Activated CD4-positive, alpha-beta T cell treated with anti-CD3 and anti-CD28 coated beads, Interleukin-2, amount 50 U/mL, for 1 hour (primary cell): ENCODE measurements around the gene RGS7.
"Not testable (repeated sequence)": the region's sequence is repeated elsewhere in the genome, so short reads cannot be mapped to it uniquely, and the experiment has no call there.

ENCODE experiments used
- DNase-seq: peaks from one replicate; pipeline ENCODE4 v3.0.0-alpha.2; 2020

Gene RGS7

GRCh38 chr1:240888039-240888786 is 468.8 kb downstream of the RGS7 start:
- no peak for DNase-seq

- no peak for DNase-seq
Observed at GRCh38 chr1:240883490-240883889, 473.5 kb downstream of the RGS7 start.

- DNase-seq: not testable (repeated sequence)
Observed at GRCh38 chr1:240882656-240883308, 474.2 kb downstream of the RGS7 start.

- no peak for DNase-seq
Observed at GRCh38 chr1:240878631-240879030, 478.4 kb downstream of the RGS7 start.

GRCh38 chr1:240877605-240878004 is 479.4 kb downstream of the RGS7 start:
- DNase-seq: no peak

- DNase-seq: no peak
Observed at GRCh38 chr1:240876071-240876470, 480.9 kb downstream of the RGS7 start.

- no peak for DNase-seq
Observed at GRCh38 chr1:240869071-240869470, 487.9 kb downstream of the RGS7 start.

GRCh38 chr1:240866724-240867123 is 490.3 kb downstream of the RGS7 start:
- DNase-seq: no peak

GRCh38 chr1:240860023-240860422 is 497.0 kb downstream of the RGS7 start:
- DNase-seq: no peak

GRCh38 chr1:240854367-240854766 is 502.6 kb downstream of the RGS7 start:
- DNase-seq: no peak

- DNase-seq: no peak
Observed at GRCh38 chr1:240847325-240847724, 509.7 kb downstream of the RGS7 start.

GRCh38 chr1:240844486-240844885 is 512.5 kb downstream of the RGS7 start:
- no peak for DNase-seq

GRCh38 chr1:240843798-240844197 is 513.2 kb downstream of the RGS7 start:
- no peak for DNase-seq

- no peak for DNase-seq
Observed at GRCh38 chr1:240836271-240836670, 520.7 kb downstream of the RGS7 start.

- no peak for DNase-seq
Observed at GRCh38 chr1:240835291-240835690, 521.7 kb downstream of the RGS7 start.

GRCh38 chr1:240833075-240833474 is 523.9 kb downstream of the RGS7 start:
- DNase-seq: no peak

GRCh38 chr1:240831922-240832321 is 525.1 kb downstream of the RGS7 start:
- DNase-seq: no peak

GRCh38 chr1:240831191-240831631 is 525.8 kb downstream of the RGS7 start:
- no peak for DNase-seq

GRCh38 chr1:240829487-240829886 is 527.5 kb downstream of the RGS7 start:
- no peak for DNase-seq

- DNase-seq: no peak
Observed at GRCh38 chr1:240827786-240828185, 529.2 kb downstream of the RGS7 start.

GRCh38 chr1:240824238-240824637 is 532.8 kb downstream of the RGS7 start:
- DNase-seq: no peak

GRCh38 chr1:240823357-240823756 is 533.6 kb downstream of the RGS7 start:
- DNase-seq: no peak

GRCh38 chr1:240821925-240822324 is 535.1 kb downstream of the RGS7 start:
- DNase-seq: no peak

GRCh38 chr1:240820816-240821215 is 536.2 kb downstream of the RGS7 start:
- no peak for DNase-seq

GRCh38 chr1:240816472-240816871 is 540.5 kb downstream of the RGS7 start:
- DNase-seq: no peak
